Medulla oblongata (tissue), 1 donor: Measurements from ENCODE around the gene MAN2B2.
A peak's percentile ranks its signal among the peaks of the same experiment; 100 is the strongest.
"Not testable (repeated sequence)": the region's sequence is repeated elsewhere in the genome, so short reads cannot be mapped to it uniquely, and the experiment has no call there.

Experiments
- DNase-seq: peaks from one replicate; pipeline ENCODE4 v3.0.0-alpha.2; 2015; ENCODE audit errors: extremely low spot score

Gene MAN2B2

GRCh38 chr4:6617246-6617645 is 42.3 kb downstream of the MAN2B2 start:
- no peak for DNase-seq

GRCh38 chr4:6618386-6619115 is 43.6 kb downstream of the MAN2B2 start:
- no peak for DNase-seq

GRCh38 chr4:6619116-6619465 is 44.1 kb downstream of the MAN2B2 start:
- DNase-seq = no peak

GRCh38 chr4:6619466-6620255 is 44.7 kb downstream of the MAN2B2 start:
- no peak for DNase-seq

- no peak for DNase-seq
These were observed 45.3 kb downstream of the MAN2B2 start for GRCh38 chr4:6620296-6620695.

GRCh38 chr4:6620891-6621555 is 46.0 kb downstream of the MAN2B2 start:
- no peak for DNase-seq

- no peak for DNase-seq
These were observed 46.6 kb downstream of the MAN2B2 start for GRCh38 chr4:6621556-6621927.

- no peak for DNase-seq
These were observed 47.8 kb downstream of the MAN2B2 start for GRCh38 chr4:6622744-6623143.

GRCh38 chr4:6625256-6625655 is 50.3 kb downstream of the MAN2B2 start:
- DNase-seq = no peak

GRCh38 chr4:6626066-6626465 is 51.1 kb downstream of the MAN2B2 start:
- no peak for DNase-seq

GRCh38 chr4:6627832-6628231 is 52.8 kb downstream of the MAN2B2 start:
- DNase-seq = no peak

GRCh38 chr4:6628484-6628883 is 53.5 kb downstream of the MAN2B2 start:
- DNase-seq = not testable (repeated sequence)

GRCh38 chr4:6632125-6632524 is 57.1 kb downstream of the MAN2B2 start:
- DNase-seq = no peak

- no peak for DNase-seq
These were observed 58.3 kb downstream of the MAN2B2 start for GRCh38 chr4:6633091-6633906.

- DNase-seq = no peak
These were observed 59.8 kb downstream of the MAN2B2 start for GRCh38 chr4:6634746-6635145.

GRCh38 chr4:6639137-6639680 is 64.2 kb downstream of the MAN2B2 start:
- no peak for DNase-seq

- DNase-seq = peak; percentile 94
These were observed 65.5 kb downstream of the MAN2B2 start, which contains the start of gene MRFAP1 for GRCh38 chr4:6640292-6641163. MRFAP1 (plus strand) TSS chr4:6640685; CDS start chr4:6640863, 178 bp downstream.

- peak; percentile 19 for DNase-seq
These were observed 66.4 kb downstream of the MAN2B2 start for GRCh38 chr4:6641164-6641970.

GRCh38 chr4:6641971-6642320 is 67.0 kb downstream of the MAN2B2 start:
- no peak for DNase-seq
